GM21723 (cell line): Measurements from ENCODE around the gene ERC2.

Source experiments
- ATAC-seq: cut with Tn5 transposase; IDR thresholded peaks from one replicate; pipeline ENCODE4 v1.9.1; 2021; ENCODE audit warnings: mild to moderate bottlenecking, moderate library complexity; ENCODE audit not compliant: unreplicated experiment

Gene ERC2

DNA sequence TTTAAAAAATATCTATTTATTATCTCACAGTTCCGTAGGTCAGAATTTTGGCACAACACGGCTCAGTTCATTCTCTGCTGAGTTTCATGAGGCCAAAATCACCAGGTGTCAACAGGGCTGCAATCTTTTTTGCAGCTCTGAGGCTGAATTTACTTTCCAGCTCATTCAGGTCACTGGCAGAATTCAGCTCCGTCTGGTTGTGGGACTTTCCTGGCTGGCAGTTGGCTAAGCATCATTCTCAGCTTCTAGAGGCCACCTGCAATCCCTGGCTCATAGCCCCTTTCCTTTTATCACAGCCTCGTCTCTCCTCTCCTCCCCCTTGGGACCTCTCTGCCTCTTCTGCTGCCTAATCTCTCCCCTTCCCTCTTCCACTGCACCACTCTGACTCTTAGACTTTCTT is 807.1 kb downstream of the ERC2 start:
- ATAC-seq = peak; percentile 32

DNA sequence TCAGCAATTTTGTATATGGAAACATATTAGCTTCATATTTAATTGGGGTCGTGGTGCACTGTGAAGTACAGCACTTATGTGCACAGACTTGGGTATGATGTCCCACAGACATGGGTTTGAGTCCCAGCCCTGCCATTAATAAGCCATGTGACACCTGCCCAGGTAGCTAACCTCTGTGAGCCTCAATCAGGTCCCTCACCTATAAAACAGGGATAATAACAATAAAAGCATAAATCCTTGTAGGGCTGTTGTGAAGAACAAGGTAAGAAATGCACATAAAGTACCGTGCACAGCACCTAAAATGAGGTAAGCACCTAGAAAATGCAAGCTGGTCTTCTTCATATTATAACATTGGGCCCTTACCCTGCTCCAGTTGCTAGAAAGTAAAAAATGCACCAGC is 807.6 kb downstream of the ERC2 start:
- ATAC-seq = peak; percentile 11

DNA sequence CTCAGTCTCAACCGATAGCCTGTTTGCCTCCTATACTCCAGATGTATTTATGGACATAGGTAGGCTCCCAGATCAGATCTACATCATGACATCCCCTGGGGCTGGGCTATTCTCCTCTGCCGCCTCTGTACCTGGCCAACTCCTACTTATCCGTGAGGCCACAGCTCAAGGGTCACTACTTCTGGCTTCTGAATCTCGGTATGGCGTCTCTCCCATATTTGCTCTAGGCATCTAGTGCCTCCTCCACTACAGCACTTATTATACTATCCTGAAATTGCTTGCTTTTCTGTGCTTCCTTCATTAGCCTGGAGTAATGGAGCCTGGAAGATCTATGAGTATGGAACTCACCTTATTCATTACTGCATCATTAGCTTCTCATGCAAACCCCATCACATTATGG is 808.6 kb downstream of the ERC2 start:
- no peak for ATAC-seq

DNA sequence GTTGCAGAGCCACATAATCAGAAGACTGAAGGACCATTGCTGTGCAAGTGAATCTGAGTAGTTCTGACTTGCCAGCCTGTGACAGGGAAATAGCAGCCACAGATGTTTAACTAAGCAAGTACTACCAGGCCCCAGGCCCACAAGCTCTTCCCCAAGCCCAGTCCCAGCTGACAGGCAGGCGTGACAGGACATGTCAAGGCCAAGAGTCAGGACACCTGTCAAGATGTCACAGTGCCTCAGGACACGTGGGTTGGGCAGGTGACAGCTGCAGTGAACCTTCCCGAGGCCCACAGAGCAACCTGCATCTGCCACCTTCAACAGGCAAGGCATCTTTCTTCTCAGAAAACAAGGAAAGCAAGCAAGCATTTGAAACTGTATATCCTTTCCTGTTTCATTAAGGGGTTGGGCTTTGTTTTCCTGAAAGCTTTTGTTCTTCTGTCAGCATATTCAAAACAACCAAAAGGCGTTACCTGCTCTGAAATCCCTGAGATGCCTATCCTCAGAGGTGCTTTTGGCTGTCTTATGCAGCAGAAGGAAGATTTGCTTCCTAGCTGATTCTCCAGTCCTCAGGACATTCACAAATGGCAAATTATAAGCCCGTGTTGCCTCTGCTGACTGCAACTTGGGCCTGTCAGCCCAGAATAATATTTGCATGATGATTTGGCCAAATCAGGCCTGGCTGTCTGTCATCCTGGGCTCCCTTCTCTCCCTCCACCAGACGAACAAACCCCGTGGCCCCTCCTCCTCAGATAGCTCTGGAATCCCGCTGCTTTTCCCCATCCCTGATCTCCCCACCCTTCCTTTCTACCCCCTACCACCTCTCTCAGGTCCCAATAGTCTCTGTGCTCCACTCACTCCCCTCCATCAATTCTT is 809.3 kb downstream of the ERC2 start:
- no peak for ATAC-seq

DNA sequence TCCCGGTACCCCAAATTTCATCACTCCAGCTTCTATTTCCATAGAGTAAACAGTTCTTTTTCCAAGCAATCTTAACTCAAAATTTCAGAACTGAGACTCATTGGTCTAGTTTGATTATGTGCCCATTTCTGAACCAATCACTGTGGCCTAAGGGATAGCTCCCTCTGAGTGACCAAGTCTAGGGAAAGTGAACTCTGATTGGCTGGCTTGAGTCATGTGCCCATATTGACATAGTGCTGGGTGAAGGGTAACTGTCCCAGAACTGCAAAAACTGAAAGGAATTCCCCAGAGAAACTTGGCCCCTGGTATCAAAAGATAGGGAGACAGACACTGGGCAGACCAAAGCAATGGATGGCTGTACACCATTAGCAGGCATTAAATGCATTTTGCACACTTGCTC is 810.0 kb downstream of the ERC2 start:
- ATAC-seq = no peak

DNA sequence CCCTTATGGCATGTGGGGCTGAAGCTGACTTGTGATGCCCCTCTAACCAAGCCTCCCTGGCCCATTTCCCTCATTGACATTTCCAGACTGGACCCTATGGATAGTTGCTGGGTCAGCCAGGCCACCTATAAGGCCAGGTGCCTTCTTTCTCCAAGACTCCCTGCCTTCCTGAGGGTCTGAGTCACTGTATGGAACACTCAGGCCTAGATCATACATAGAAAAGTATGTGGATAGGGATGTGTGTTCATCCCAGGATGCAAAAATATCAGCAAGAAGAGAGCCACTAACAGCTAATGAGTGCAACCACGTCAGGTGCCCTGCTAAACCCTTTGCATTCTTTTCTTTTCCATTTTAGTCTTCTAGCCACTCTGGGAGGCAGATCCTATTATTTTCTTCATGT is 812.7 kb downstream of the ERC2 start:
- ATAC-seq = no peak

DNA sequence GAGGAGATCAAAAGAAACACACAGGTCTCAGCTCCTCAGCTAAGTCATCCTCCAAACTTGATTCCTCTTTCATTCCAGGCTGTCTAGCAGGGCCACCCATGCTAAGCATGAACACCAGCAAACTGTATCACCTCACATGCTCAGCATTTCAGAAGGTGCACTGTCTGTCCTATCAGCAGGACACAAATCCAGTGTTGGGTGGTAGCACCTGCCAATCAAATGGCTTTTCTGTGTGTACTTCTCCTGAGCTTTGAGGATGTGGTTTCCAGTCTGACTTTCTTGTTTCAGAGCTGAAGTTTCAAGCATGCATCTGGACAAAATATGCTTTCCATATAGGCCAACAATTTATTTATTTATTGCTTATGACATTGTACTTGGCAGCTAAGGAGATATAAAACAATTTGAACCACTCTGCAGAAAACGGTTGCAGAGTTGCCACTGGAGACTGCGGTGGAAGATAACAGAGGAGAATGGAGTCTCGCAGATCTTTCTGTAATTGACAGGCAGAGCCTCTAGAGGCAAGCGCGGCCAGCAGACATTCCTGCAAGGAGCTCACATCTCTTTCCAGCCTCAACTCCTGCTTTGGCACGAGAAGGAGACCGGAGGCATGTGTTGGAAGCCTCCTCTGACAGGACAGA is 814.0 kb downstream of the ERC2 start:
- ATAC-seq = peak; percentile 88

DNA sequence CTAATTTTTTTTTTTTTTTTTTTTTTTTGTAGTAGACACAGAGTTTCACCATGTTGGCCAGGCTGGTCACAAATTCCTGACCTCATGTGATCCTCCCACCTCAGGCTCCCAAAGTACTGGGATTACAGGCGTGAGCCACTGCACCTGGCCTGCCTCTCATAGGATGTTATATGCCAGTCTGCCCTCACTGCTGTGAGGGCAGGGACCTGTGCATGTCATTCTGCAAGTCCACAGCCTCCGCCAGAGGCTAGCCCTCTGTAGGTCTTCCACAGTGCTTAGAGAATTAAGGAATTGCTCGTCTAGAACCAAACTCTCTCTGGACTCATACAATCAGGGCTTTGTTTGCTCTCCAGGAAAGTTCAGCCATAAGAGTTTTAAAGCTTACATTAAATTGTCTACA is 817.3 kb downstream of the ERC2 start:
- ATAC-seq = no peak

DNA sequence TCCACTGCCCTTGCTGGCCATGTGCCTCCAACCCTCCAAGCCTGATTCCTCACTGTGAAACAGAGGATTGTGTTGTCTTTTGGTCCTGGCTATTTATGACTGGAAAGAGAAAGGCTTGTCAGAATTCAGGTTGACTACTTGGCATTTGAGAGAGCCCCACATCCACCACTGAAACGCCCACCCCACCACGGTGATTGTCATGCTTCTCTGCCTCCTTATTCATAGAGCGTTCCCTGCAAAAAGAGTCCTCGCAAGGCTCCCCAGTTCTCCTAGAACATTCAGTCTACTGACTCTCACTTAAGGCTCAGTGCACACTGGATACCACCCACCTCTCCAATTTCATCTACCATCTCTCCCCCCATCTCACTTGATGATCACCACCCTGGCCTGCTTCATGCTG is 818.3 kb downstream of the ERC2 start:
- no peak for ATAC-seq

DNA sequence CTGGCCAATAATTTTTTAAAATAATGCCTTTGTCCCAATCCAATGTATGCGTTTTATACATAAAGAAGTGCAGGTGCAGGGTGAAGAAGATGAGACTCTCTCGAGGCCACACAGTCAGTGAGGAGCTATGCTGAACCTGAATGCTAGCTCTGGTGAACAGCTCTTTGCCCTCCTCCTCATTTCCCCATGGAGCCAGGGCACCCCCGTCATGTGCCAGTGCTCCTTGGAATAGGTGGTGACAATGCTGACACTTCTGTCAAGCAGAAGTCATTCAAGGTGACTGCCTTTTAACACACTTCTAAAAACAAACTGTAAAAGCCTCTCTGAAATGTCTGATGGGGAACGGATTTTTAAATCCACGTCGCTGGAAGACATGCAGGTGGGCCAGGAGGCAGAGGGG is 818.7 kb downstream of the ERC2 start:
- no peak for ATAC-seq

DNA sequence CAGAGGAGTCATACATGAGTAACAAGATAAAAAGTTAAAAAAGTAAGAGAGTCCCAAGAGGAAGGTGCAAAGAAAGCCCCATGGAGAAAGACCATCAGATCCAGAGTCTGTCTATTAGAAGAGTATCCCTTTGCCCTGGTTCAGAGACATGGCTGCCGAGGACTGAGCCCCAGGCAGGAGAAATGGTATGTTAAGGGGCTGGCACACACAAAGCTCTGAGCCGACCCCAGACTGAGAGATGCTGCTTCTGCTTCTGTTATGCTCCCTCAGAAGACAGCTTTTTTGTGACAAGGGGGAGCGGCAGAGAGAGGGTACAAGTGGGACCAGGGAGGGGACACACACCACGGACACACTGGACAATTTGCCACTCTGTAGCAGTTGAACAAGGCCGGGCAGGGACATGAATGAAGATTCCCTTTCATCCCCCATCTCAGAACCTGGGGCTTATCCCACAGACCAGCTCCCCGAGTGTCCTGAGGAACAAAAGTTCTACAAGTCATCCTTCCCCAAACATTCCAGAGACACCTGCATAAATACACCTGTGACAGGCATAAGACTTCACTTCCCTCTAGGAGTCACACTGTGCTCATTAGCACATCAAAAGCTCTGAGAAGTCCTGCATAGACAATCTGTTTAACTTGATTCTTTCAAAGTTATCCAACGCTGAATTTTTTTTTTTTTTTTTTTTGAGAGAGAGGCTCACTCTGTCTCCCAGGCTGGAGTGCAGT is 819.5 kb downstream of the ERC2 start:
- no peak for ATAC-seq

DNA sequence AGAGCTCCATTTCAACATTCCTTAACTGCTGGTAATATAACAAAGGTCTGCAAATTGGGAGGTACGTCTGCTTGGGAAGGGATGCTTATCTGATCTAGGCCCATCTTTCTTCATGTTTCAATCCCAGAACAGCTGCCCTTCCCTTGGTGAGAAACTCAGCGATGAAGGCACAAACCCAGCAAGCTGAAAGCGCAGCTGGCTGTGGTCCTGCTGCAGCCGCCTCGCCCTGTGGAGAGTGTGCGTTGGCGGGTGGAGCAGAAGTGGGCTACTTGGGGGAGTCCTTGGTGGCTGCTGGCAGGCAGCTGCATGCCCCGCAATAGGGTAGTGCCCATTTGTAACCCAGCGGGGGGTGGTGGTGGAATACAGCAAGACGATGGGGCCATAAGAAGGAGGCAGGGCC is 820.6 kb downstream of the ERC2 start:
- ATAC-seq = no peak

DNA sequence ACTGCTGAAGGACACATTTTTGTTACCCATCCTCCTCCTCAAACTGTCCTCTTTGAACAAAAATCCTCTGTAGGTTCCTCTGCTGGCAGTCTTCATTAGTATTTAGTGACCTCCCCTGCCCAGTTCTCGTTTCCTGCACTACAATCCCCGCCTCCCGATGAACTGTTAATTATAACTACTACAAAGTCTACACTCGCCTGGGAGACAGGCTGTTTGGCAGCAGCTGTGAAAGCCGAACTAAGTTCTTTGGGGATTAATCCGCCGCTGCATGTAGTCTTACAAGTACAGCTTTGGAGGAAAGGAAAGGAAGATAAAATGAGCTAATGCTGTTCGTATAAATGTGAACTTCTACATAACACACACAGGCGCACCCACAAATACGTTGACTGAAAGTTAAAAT is 821.2 kb downstream of the ERC2 start:
- ATAC-seq = no peak

DNA sequence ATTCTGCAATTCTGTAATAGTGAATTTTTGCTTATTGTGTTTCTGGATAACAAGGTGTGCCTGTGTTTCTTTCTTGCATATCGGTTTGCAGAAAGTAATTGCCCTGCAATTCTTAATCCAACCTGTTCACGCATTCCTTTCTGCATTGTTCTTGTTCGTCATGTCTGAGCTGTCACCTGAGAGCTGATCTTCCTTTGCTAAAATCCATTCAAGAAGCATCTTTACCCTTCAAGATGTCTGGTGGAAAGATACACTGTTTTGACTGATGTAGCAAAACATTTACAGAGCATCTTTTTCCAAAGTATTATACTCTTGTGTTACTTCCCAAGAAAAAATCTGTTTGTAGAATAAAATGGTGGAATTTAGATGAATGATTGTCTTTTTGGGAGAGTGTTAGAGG is 822.1 kb downstream of the ERC2 start:
- no peak for ATAC-seq

DNA sequence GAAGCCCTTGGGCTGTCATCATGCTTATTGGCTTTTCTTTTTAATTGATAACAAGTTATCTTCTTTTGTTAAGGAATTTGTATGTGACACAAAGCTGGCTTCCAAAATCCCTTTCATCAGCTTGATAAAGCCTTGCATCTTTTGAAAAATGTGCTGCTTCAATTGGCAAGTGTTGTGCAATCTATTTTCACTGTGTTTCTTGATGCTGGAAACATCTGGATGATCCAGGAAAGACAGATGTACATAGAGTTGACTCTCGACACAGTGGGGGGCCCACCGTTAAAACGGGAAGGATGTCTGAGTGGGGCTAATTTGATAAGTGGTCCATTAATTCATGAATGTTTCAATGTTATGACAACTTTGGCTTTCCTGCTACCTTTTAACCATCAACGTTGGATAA is 822.8 kb downstream of the ERC2 start:
- no peak for ATAC-seq

DNA sequence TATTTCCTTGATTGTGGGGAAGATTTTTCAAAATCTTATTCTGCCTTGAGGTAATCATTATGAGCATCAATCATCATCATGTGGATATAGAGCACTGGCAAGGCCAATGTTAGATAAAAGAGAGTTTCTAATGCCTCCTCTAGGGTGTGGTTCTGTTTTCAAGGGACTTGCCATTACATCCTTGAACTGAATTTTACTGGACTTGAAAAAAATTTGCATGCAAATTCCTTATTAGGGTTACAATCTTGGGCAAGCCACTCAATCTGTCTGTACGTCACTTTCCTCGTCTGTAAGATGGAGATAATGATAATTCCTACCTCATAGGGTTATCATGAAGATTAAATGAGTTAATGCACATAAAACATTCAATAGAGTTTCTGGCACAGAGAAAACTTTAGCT is 825.0 kb downstream of the ERC2 start:
- ATAC-seq = no peak

DNA sequence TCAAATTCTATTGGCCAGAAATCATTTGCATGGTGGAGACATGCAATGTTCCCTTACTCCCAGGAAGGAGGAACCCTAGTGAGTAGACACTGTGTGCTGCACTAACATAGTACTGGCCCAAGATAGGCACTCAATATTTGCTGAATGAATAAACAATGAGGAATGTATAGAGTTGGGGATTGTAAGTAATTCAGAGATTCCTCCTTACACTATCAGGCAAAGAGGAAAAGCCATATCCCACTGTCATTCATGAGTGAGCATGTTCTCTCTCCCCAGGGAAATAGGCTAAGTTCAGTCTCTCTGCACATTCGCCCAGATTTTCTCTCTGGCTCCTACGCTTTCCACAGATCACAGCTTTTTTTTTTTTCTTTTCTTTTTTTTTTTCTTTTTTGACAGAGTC is 826.3 kb downstream of the ERC2 start:
- no peak for ATAC-seq

DNA sequence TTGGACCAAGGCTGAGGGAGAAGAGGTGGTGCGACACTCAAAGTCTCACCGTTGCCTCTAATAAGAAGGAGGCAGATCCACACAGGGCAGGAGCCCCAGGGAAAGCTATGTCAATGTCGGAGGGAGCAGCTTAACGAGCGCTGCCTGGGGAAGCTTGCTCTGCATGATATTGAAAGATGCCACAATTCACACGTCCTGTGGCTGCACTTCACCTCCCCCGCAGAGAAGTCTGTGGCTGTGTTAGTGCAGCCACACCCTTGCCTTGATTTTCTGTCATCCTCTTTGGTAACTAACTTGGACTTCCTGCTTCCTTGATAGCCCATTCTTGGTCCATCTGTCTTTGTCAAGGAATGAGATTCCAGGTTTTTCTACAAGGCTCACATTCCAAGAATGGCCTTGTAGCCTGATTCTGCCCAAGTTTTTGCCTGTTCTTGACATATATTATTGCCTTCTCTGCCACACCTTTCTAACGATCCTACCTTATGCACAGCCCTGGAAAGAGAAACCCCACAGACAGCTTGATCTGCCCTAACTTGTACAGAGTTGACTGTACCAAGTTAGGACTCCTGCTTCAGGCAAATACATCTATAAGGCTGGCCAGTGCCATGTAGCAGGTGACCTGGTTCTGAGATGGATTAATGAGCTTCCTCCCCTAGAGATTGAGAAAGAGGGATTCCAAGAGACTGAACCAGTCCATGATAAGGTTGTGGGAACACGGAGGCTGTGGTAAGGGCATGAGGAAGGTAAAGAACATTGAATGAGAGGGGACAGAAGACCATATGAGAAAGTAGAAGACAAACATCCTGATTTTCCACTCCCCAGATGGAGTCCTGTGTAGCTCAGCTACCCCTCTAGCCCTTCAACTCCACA is 828.1 kb downstream of the ERC2 start:
- no peak for ATAC-seq

DNA sequence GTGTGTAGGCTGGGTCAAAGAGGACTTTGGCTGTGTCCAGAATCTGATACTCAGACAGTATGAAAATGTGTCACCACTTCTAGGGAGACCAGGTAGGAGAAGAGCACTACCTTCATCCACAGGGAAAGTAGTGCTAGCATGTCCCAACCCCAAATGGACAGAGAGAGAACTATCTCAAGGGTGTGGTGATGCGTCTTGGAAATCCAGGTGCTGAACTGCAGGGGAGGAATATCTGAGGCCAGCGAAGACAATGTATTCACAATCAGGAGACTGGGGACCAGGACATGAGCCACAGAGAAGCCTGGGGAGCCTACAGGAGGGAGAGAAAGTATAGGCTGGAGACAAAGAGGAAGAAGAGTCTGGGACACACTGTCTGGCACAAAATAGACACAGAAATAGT is 829.1 kb downstream of the ERC2 start:
- ATAC-seq = no peak

DNA sequence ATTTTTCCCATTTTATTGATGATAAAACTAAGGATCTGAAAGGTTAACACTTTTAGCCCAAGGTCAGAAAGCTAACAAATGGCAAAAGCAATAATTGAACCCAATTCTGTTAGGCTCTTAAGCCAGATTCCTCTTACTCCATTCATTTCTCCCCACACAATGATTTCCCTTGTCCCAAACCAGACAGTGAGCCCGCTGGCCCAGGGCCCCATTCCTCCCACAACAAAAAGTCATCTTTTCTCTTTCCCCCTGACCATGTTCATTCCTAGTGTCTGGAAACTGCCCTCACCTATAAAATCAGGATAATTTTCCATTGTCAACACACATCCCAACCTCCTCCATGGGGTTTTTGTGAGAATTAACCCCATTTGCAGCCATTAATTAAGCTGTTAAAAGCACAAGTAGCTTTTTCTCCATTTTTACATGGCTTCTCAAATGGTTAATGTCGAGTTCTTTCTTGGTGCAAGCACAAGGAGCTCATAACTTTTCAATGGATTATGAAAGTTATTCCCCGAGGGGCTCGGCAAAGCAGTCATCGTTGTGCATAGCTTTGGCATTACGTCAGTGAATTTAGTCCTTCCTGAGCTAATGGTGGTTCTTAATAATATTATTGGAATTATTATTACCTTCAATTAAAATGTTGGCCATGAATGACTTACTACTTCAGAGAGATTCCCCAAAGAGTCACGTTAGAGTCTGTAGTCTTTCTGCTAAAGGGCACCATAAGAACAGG is 830.2 kb downstream of the ERC2 start:
- no peak for ATAC-seq
